Central memory CD4-positive, alpha-beta T cell (primary cell): ENCODE measurements around the gene TAF1B.
"Not testable (repeated sequence)": the region's sequence is repeated elsewhere in the genome, so short reads cannot be mapped to it uniquely, and the experiment has no call there.

ENCODE experiments used
- DNase-seq: peaks from one replicate; pipeline ENCODE4 v3.0.0; 2022

The TAF1B gene

GRCh38 chr2:9885036-9885684 lies 41.9 kb downstream of the TAF1B start:
- no peak for DNase-seq

- DNase-seq, result no peak
Observed at GRCh38 chr2:9887513-9887912, 44.2 kb downstream of the TAF1B start.

- DNase-seq, result no peak
Observed at GRCh38 chr2:9889812-9890261, 46.6 kb downstream of the TAF1B start.

- DNase-seq, result no peak
Observed at GRCh38 chr2:9892236-9892635, 49.0 kb downstream of the TAF1B start.

- DNase-seq, result no peak
Observed at GRCh38 chr2:9895669-9896590, 52.7 kb downstream of the TAF1B start.

GRCh38 chr2:9897331-9897737 lies 54.1 kb downstream of the TAF1B start:
- no peak for DNase-seq

GRCh38 chr2:9897846-9898245 lies 54.6 kb downstream of the TAF1B start:
- no peak for DNase-seq

GRCh38 chr2:9905413-9905812 lies 62.1 kb downstream of the TAF1B start:
- DNase-seq, result no peak

- no peak for DNase-seq
Observed at GRCh38 chr2:9907402-9907801, 64.1 kb downstream of the TAF1B start.

GRCh38 chr2:9908639-9909038 lies 65.4 kb downstream of the TAF1B start:
- DNase-seq, result no peak

GRCh38 chr2:9909106-9909505 lies 65.8 kb downstream of the TAF1B start:
- DNase-seq, result no peak

GRCh38 chr2:9910699-9911098 lies 67.4 kb downstream of the TAF1B start:
- no peak for DNase-seq

GRCh38 chr2:9912468-9912867 lies 69.2 kb downstream of the TAF1B start:
- DNase-seq, result no peak

GRCh38 chr2:9914384-9915065 lies 71.3 kb downstream of the TAF1B start:
- no peak for DNase-seq

- no peak for DNase-seq
Observed at GRCh38 chr2:9918275-9918674, 75.0 kb downstream of the TAF1B start.

GRCh38 chr2:9919512-9919911 lies 76.2 kb downstream of the TAF1B start:
- no peak for DNase-seq

GRCh38 chr2:9927020-9927419 lies 83.7 kb downstream of the TAF1B start:
- not testable (repeated sequence) for DNase-seq

- DNase-seq, result no peak
Observed at GRCh38 chr2:9937258-9937657, 94.0 kb downstream of the TAF1B start.

- DNase-seq, result no peak
Observed at GRCh38 chr2:9937968-9938367, 94.7 kb downstream of the TAF1B start.

- DNase-seq, result no peak
Observed at GRCh38 chr2:9939587-9940485, 96.6 kb downstream of the TAF1B start.

GRCh38 chr2:9941196-9941995 lies 98.1 kb downstream of the TAF1B start:
- DNase-seq, result no peak

- no peak for DNase-seq
Observed at GRCh38 chr2:9941996-9942390, 98.7 kb downstream of the TAF1B start.
